Activated B cell treated with CpG ODN at 0.5 μM for 24 hours (primary cell): ENCODE results near the gene PXK. TPM values are rescaled to one million over a fixed set of nuclear protein-coding genes. Genes with fewer than 3 reads are reported as not detected.

Source experiments
- ATAC-seq: fragments of 200-7000 bp; cut with Tn5 transposase; one replicate; pipeline ENCODE4 v1.10.0; 2021; ENCODE audit warnings: low read depth, mild to moderate bottlenecking, moderate library complexity
- CTCF ChIA-PET: fragments of 350-600 bp; sonication (Branson Sonifier 250); formaldehyde crosslinking; loops from one replicate; lab custom pipeline; 2021; ENCODE audit warnings: antibody characterized with exemption; lab: Charles Lee
- POLR2A ChIA-PET: fragments of 350-600 bp; sonication (Branson Sonifier 250); formaldehyde crosslinking; loops from one replicate; lab custom pipeline; 2021; ENCODE audit warnings: antibody characterized with exemption; lab: Charles Lee
- DNase-seq: peaks from one replicate; pipeline ENCODE4 v3.0.0; 2022
- H3K27ac Mint-ChIP-seq: one replicate; pipeline ENCODE4 v1.8.0; 2020; ENCODE audit warnings: mixed read lengths
- H3K27me3 Mint-ChIP-seq: one replicate; pipeline ENCODE4 v1.8.0; 2021; ENCODE audit warnings: mixed read lengths
- H3K36me3 Mint-ChIP-seq: one replicate; pipeline ENCODE4 v1.8.0; 2021; ENCODE audit warnings: low read depth, mixed read lengths
- H3K4me1 Mint-ChIP-seq: one replicate; pipeline ENCODE4 v1.8.0; 2021; ENCODE audit warnings: mixed read lengths
- H3K4me3 Mint-ChIP-seq: one replicate; pipeline ENCODE4 v1.8.0; 2020; ENCODE audit warnings: mild to moderate bottlenecking, mixed read lengths
- H3K9me3 Mint-ChIP-seq: one replicate; pipeline ENCODE4 v1.8.0; 2020; ENCODE audit warnings: mixed read lengths
- CTCF ChIP-seq: fragments of 200-600 bp; IDR thresholded peaks from one replicate; pipeline ENCODE4 v1.8.0; 2022; ENCODE audit warnings: antibody characterized with exemption, mild to moderate bottlenecking
- intact Hi-C: fragments of 100-400 bp; cut with micrococcal nuclease; formaldehyde crosslinking; loops from one replicate; pipeline ENCODE4 v1.15.1; 2024
- total RNA-seq: library from RNA; stranded (reverse); gene quantifications from 2 replicates; pipeline ENCODE4 v1.2.3, GENCODE V29; 2022

Gene PXK
- total RNA-seq, 1 donor from 2014 or later = 81.3 TPM

DNA sequence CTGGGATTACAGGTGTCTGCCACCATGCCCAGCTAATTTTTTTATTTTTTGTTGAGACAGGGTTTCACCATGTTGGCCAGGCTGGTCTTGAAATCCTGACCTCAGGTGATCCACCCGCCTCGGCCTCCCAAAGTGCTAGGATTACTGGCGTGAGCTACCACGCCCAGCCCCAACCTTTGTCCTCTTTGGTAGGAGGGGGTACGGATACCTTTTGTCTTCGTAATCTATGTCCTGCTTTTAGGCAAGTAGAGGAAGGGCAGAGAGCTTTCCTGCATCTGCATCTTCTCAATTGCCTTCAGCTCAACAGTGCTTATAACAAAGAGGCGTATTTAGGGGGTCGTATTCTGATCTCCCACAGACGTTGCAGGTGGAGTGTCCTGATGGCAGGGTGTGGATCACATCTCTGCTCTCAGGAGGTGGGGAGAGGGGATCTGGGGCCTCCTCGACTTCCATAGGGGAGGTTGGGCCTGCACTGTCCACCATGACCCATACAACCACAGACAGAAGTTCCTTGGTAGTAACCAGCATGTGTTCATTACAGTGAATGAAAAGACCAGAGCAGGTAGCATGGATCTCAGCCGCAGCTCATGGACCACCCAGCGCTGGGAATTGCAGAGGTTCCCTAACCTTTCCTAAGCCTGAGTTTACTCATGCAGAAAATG is 137.8 kb downstream of the PXK start:
- POLR2A ChIA-PET = no interaction called here
- Mint-ChIP-seq H3K9me3 (no peaks in the 10 kb centered on the region), H3K27me3 (no peaks in the 10 kb centered on the region), H3K36me3 (no peaks in the 10 kb centered on the region), H3K4me1 (peaks cover 15% of the 10 kb centered on the region), H3K27ac (no peak overlapping the region), H3K4me3 (no peak overlapping the region)
- CTCF ChIA-PET = no interaction called here
- intact Hi-C loops = no loop called here
- DNase-seq (no peak), ATAC-seq (no peak)
- TF ChIP-seq CTCF = no peak

- Mint-ChIP-seq H3K27ac (no peak overlapping the region), H3K36me3 (no peaks in the 10 kb centered on the region), H3K4me3 (no peak overlapping the region), H3K27me3 (no peaks in the 10 kb centered on the region), H3K4me1 (peaks cover 20% of the 10 kb centered on the region), H3K9me3 (no peaks in the 10 kb centered on the region)
- CTCF ChIA-PET = no interaction called here
- TF ChIP-seq CTCF = no peak
- intact Hi-C loops = no loop called here
- POLR2A ChIA-PET = interaction anchor here (1.3 kb wide), 1 partner anchor 20 kb away, joined by 3 read pairs; the partner anchor contains the start of gene KCTD6
- no peak for DNase-seq
- no peak for ATAC-seq
Observed at GRCh38 chr3:58471025-58471887, 138.6 kb downstream of the PXK start.

- H3K9me3 Mint-ChIP-seq = no peaks in the 10 kb centered on the region
- H3K27ac Mint-ChIP-seq = peak overlapping the region; percentile 46
- ATAC-seq (no peak), DNase-seq (no peak)
- ChIA-PET POLR2A (interaction anchor here (1.3 kb wide), 1 partner anchor 18 kb away, joined by 4 read pairs; no protein-coding TSS in a partner anchor), CTCF (interaction anchor here (1.0 to 1.1 kb wide), 2 partner anchors 10 to 19 kb away, joined by 3 to 4 read pairs; partner anchors contain the start of gene KCTD6)
- no peaks in the 10 kb centered on the region for H3K36me3 Mint-ChIP-seq
- intact Hi-C loops = no loop called here
- H3K4me3 Mint-ChIP-seq = no peak overlapping the region
- H3K4me1 Mint-ChIP-seq = peaks cover 23% of the 10 kb centered on the region
- no peak for TF ChIP-seq CTCF
- no peaks in the 10 kb centered on the region for H3K27me3 Mint-ChIP-seq
Observed at GRCh38 chr3:58473275-58473674, 140.6 kb downstream of the PXK start.

DNA sequence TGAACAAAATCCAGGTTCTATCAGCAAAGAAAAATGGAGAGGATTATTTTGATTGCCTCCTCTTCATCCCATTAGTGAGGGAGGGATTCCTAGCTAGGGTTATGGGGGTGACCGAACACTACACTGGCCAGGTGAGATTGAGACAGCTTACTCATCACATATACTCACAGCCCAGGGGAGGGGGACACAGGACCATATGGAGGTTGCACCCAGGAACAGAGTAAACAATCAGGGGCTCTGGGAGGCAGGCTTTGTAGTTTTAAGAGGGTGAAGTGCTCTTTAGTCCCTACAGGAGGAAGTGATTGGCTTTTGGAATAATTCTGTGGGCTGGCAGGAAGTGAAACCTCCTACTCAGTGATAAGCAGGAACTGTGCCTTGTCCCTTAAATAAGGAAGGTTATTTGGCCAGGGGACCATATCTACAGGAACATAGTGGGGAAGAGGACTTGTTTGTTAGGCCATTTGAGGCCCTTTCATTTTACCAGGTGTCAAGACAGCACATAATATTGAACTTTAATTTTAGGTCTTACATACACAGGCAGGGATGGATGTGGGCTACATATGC is 141.7 kb downstream of the PXK start:
- peak overlapping the region; percentile 76 for H3K27ac Mint-ChIP-seq
- H3K4me1 Mint-ChIP-seq = peaks cover 23% of the 10 kb centered on the region

More for the DNA sequence above, 141.7 kb downstream of the PXK start:
- POLR2A ChIA-PET = interaction anchor here (0.5 to 1.3 kb wide), 3 partner anchors 13 to 45 kb away, joined by 3 to 4 read pairs (median 3); no protein-coding TSS in a partner anchor
- Mint-ChIP-seq H3K9me3 (no peaks in the 10 kb centered on the region), H3K27me3 (no peaks in the 10 kb centered on the region), H3K4me3 (peak overlapping the region; percentile 44), H3K36me3 (no peaks in the 10 kb centered on the region)
- CTCF ChIA-PET = interaction anchor here (1.4 kb wide), 1 partner anchor 168 kb away, joined by 4 read pairs; the partner anchor contains the start of genes HTD2 and RPP14
- intact Hi-C loops = loop anchor here (1.0 to 2.0 kb wide), 2 partner anchors 11 to 16 kb away; no protein-coding TSS in a partner anchor
- DNase-seq (no peak), ATAC-seq (peak; percentile 65)
- TF ChIP-seq CTCF = no peak
